HepG2 (cell line): Measurements from ENCODE around the gene STX4. TPM values are rescaled to one million over a fixed set of nuclear protein-coding genes. Genes with fewer than 3 reads are reported as not detected.

Source experiments
- ATAC-seq: fragments of 200-7000 bp; cut with Tn5 transposase; 3 replicates; pipeline ENCODE4 v1.9.1; 2020; ENCODE audit warnings: mild to moderate bottlenecking, moderate library complexity
- BruUV-seq: library from RNA; stranded (reverse); fragments of 400-500 nt; replicated peaks from 2 replicates; lab custom pipeline; 2021; lab: Mats Ljungman, UMichigan
- CTCF ChIA-PET: fragments of 300-600 bp; formaldehyde crosslinking; extraction: SDS; loops from one replicate; lab custom pipeline; 2021; ENCODE audit warnings: low total read pairs, inconsistent platforms, low intra/inter-chr PET ratio; lab: Yijun Ruan, JAX
- POLR2A ChIA-PET: fragments of 350-600 bp; sonication (Branson Sonifier 250); formaldehyde crosslinking; loops from one replicate; lab custom pipeline; 2020; ENCODE audit warnings: antibody characterized with exemption, inconsistent platforms; lab: Yijun Ruan, JAX
- DNase-seq: peaks from one replicate; pipeline ENCODE4 v3.0.0-alpha.2; 2015; ENCODE audit warnings: low spot score
- FAIRE-seq: peaks from 3 replicates; lab custom pipeline; 2011; peaks lifted over from hg19 to GRCh38; lab: Jason Lieb, UNC
- H2AFZ ChIP-seq: one replicate; pipeline ENCODE4 v1.6.1; 2011; ENCODE audit warnings: low read length, inconsistent platforms
- H3K27ac ChIP-seq: fragments of 300-600 bp; 3 replicates; pipeline ENCODE4 v1.8.0; 2011; ENCODE audit warnings: mixed run types, mild to moderate bottlenecking, mixed read lengths, low read length, inconsistent platforms; ENCODE audit not compliant: insufficient read depth; ENCODE audit errors: extremely low read length
- H3K27me3 ChIP-seq, 2 experiments: fragments of 200-600 bp in 1 of 2; 2 replicates in 1 of 2; 3 replicates in 1 of 2; pipeline versions ENCODE4 v1.6.0 to v1.8.0; 2011; ENCODE audit warnings: low read length in 2 of 2, mild to moderate bottlenecking in 2 of 2, moderate library complexity in 2 of 2, inconsistent platforms in 1 of 2; ENCODE audit not compliant: insufficient read depth in 2 of 2, control insufficient read depth in 1 of 2
- H3K36me3 ChIP-seq, 2 experiments: fragments of 200-600 bp in 1 of 2; replicated peaks in 1 of 2; 2 replicates in 1 of 2; 3 replicates in 1 of 2; pipeline versions ENCODE4 v1.5.1 to v1.8.0; 2011; ENCODE audit warnings: low read length in 2 of 2, inconsistent platforms in 1 of 2; ENCODE audit not compliant: insufficient read depth in 2 of 2, control insufficient read depth in 1 of 2
- H3K4me1 ChIP-seq: 2 replicates; pipeline ENCODE4 v1.5.1; 2012; ENCODE audit warnings: low read length, inconsistent platforms; ENCODE audit not compliant: insufficient read depth
- H3K4me2 ChIP-seq: 2 replicates; pipeline ENCODE4 v1.6.0; 2011; ENCODE audit warnings: low read depth, low read length, inconsistent platforms
- H3K4me3 ChIP-seq, 3 experiments: fragments of 200-600 bp in 1 of 3; sonication (generic), shearing (Covaris generic) in 1 of 3; replicated peaks in 1 of 3; 2 replicates each; pipeline ENCODE4 v1.5.1; 2011 to 2016; ENCODE audit warnings: low read length in 3 of 3, inconsistent platforms in 2 of 3, low read depth in 2 of 3, mild to moderate bottlenecking in 2 of 3, control low read depth in 1 of 3, mixed read lengths in 1 of 3; ENCODE audit not compliant: insufficient read depth in 1 of 3
- H3K79me2 ChIP-seq: one replicate; pipeline ENCODE4 v1.6.1; 2011; ENCODE audit warnings: low read length, inconsistent platforms; ENCODE audit not compliant: insufficient read depth
- H3K9ac ChIP-seq: 2 replicates; pipeline ENCODE4 v1.6.0; 2011; ENCODE audit warnings: mild to moderate bottlenecking, low read depth, low read length, inconsistent platforms; ENCODE audit not compliant: insufficient read depth
- H3K9me3 ChIP-seq: 2 replicates; pipeline ENCODE4 v1.5.1; 2012; ENCODE audit warnings: mild to moderate bottlenecking, low read length
- H4K20me1 ChIP-seq: 2 replicates; pipeline ENCODE4 v1.6.0; 2011; ENCODE audit warnings: inconsistent platforms, mild to moderate bottlenecking, low read length, moderate library complexity; ENCODE audit not compliant: insufficient read depth
- CREM ChIP-seq, 2 experiments: sonication (generic) in 1 of 2; formaldehyde crosslinking in 1 of 2; IDR thresholded peaks; 2 replicates each; pipeline versions ENCODE4 v1.4.0 to v1.6.1; 2016 to 2020; ENCODE audit warnings: antibody characterized with exemption in 1 of 2, mild to moderate bottlenecking in 1 of 2, missing genetic modification reagents in 1 of 2
- EP300 ChIP-seq, 3 experiments: sonication (generic) in 1 of 3; formaldehyde crosslinking in 1 of 3; IDR thresholded peaks; 2 replicates each; pipeline versions ENCODE4 v1.5.1 to v1.6.1; 2011 to 2020; ENCODE audit warnings: low read depth in 2 of 3, low read length in 2 of 3, borderline replicate concordance in 1 of 3, improper control_type of control experiment in 1 of 3, mild to moderate bottlenecking in 1 of 3, missing genetic modification reagents in 1 of 3, moderate library complexity in 1 of 3
- FOXO1 ChIP-seq: sonication (generic); formaldehyde crosslinking; IDR thresholded peaks from 2 replicates; pipeline ENCODE4 v1.4.0; 2020; ENCODE audit warnings: missing genetic modification reagents
- HNRNPK ChIP-seq: fragments of 200-400 bp; formaldehyde crosslinking; IDR thresholded peaks from 2 replicates; pipeline ENCODE4 v1.6.1; 2018; ENCODE audit warnings: low read length, low read depth, moderate library complexity, mild to moderate bottlenecking; ENCODE audit not compliant: poor library complexity, severe bottlenecking
- MTF1 ChIP-seq: sonication (generic); formaldehyde crosslinking; IDR thresholded peaks from 2 replicates; pipeline ENCODE4 v1.5.0; 2020; ENCODE audit warnings: missing genetic modification reagents
- RFXAP ChIP-seq: sonication (generic); formaldehyde crosslinking; IDR thresholded peaks from 2 replicates; pipeline ENCODE4 v1.4.0; 2020; ENCODE audit warnings: missing genetic modification reagents, borderline replicate concordance
- SALL1 ChIP-seq: sonication (generic); formaldehyde crosslinking; IDR thresholded peaks from 2 replicates; pipeline ENCODE4 v1.8.0; 2022; ENCODE audit warnings: mild to moderate bottlenecking, missing genetic modification reagents
- ZBTB1 ChIP-seq: sonication (generic); formaldehyde crosslinking; IDR thresholded peaks from 2 replicates; pipeline ENCODE4 v1.4.0; 2020; ENCODE audit warnings: missing genetic modification reagents, borderline replicate concordance
- ZNF629 ChIP-seq: sonication (generic); formaldehyde crosslinking; conservative IDR thresholded peaks from 2 replicates; pipeline ENCODE4 v1.5.0; 2020; ENCODE audit warnings: missing genetic modification reagents
- WGBS: methylation state at CpG from one replicate; pipeline ENCODE4 v1.1.6; 2017; ENCODE audit warnings: low lambda C conversion rate; 5-methylcytosine and 5-hydroxymethylcytosine counted together
- in situ Hi-C: cut with HindIII; loops from 2 replicates; pipeline ENCODE4 v1.10.0; 2017; ENCODE audit warnings: low pct_unique_long_range_greater_than_20kb; ENCODE audit not compliant: extremely low pct_ligation_motif_present
- intact Hi-C: fragments of 100-400 bp; cut with micrococcal nuclease; formaldehyde crosslinking; loops from one replicate; pipeline ENCODE4 v1.10.0; 2022; ENCODE audit not compliant: unreplicated experiment
- polyA plus RNA-seq, 8 experiments: library from polyadenylated mRNA; depleted of rRNA in 3 of 8; stranded (reverse) in 7 of 8; unstranded in 1 of 8; fragments of >200 nt; fragmentation: Illumina TruSeq in 4 of 8; extraction: Trizol in 4 of 8; gene quantifications; 2 replicates each; pipeline versions ENCODE4 v1.2.1 to v1.2.3, GENCODE V29; 2011 to 2016; ENCODE audit warnings: low read depth in 4 of 8, missing spikeins in 1 of 8, mixed read lengths in 1 of 8; ENCODE audit not compliant: insufficient read depth in 1 of 8
- total RNA-seq, 5 experiments: library from RNA; depleted of rRNA; stranded (reverse); fragments of >200 nt; fragmentation: Illumina TruSeq; extraction: Trizol; gene quantifications; 2 replicates each; pipeline ENCODE4 v1.2.3, GENCODE V29; 2016; ENCODE audit warnings: low read depth in 1 of 5
- TF ChIP-seq, protein P1 (sequence below): sonication (generic); formaldehyde crosslinking; IDR thresholded peaks from 2 replicates; pipeline ENCODE4 v1.4.0; 2020; ENCODE audit warnings: mild to moderate bottlenecking, missing genetic modification reagents, borderline replicate concordance
- TF ChIP-seq, protein P2 (sequence below): sonication (generic); formaldehyde crosslinking; conservative IDR thresholded peaks from 2 replicates; pipeline ENCODE4 v1.8.0; 2022; ENCODE audit warnings: low read depth, missing genetic modification reagents

The STX4 gene
- total and polyA plus RNA-seq, 2 of the 13 experiments (the other 11 are each of a cell fraction or from before 2014, with no cell fraction given) = 29.2 to 34.6 TPM

DNA sequence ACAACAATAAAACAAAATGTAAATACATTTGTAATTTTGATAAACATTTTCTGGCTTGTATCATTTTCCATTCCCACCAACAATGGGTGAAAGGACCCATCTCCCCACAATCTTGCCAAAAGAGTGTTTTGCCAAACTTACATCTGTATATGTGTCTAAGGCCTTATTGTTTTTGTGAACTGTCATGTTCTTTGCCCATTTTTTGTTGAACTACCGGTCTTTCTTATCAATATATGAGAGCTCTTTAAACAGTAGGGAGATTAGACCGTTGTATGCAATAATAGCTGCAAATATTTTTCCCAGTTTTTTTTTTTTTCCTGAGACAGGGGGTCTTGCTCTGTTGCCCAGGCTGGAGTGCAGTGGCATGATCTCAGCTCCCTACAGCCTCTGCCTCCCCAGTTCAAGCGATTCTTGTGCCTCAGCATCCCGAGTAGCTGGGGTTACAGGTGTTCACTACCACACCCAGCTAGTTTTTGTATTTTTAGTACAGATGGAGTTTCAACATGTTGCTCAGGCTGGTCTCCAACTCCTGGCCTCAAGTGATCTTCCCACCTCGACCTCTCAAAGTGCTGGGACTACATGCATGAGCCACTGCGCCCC is 9.6 kb upstream of the STX4 start (continued):
- TF ChIP-seq, protein P1, sequence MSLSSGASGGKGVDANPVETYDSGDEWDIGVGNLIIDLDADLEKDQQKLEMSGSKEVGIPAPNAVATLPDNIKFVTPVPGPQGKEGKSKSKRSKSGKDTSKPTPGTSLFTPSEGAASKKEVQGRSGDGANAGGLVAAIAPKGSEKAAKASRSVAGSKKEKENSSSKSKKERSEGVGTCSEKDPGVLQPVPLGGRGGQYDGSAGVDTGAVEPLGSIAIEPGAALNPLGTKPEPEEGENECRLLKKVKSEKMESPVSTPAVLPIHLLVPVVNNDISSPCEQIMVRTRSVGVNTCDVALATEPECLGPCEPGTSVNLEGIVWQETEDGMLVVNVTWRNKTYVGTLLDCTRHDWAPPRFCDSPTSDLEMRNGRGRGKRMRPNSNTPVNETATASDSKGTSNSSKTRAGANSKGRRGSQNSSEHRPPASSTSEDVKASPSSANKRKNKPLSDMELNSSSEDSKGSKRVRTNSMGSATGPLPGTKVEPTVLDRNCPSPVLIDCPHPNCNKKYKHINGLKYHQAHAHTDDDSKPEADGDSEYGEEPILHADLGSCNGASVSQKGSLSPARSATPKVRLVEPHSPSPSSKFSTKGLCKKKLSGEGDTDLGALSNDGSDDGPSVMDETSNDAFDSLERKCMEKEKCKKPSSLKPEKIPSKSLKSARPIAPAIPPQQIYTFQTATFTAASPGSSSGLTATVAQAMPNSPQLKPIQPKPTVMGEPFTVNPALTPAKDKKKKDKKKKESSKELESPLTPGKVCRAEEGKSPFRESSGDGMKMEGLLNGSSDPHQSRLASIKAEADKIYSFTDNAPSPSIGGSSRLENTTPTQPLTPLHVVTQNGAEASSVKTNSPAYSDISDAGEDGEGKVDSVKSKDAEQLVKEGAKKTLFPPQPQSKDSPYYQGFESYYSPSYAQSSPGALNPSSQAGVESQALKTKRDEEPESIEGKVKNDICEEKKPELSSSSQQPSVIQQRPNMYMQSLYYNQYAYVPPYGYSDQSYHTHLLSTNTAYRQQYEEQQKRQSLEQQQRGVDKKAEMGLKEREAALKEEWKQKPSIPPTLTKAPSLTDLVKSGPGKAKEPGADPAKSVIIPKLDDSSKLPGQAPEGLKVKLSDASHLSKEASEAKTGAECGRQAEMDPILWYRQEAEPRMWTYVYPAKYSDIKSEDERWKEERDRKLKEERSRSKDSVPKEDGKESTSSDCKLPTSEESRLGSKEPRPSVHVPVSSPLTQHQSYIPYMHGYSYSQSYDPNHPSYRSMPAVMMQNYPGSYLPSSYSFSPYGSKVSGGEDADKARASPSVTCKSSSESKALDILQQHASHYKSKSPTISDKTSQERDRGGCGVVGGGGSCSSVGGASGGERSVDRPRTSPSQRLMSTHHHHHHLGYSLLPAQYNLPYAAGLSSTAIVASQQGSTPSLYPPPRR (CRISPR knock-in tag) = peak; percentile 72; the same call in 1 of the 2 replicates
- peak; percentile 37; the same call in 1 of the 2 replicates for TF ChIP-seq CREM (IDR thresholded peaks at IDR 0.05)
- TF ChIP-seq CREM (CRISPR knock-in tag; IDR thresholded peaks at IDR 0.05) = no peak
- TF ChIP-seq FOXO1 (CRISPR knock-in tag) = peak; percentile 35; the same call in 1 of the 2 replicates
- no peak for TF ChIP-seq HNRNPK
- 0 out of 2 replicates have a peak, but pooled peaks have one; percentile 2 for TF ChIP-seq RFXAP (CRISPR knock-in tag)

DNA sequence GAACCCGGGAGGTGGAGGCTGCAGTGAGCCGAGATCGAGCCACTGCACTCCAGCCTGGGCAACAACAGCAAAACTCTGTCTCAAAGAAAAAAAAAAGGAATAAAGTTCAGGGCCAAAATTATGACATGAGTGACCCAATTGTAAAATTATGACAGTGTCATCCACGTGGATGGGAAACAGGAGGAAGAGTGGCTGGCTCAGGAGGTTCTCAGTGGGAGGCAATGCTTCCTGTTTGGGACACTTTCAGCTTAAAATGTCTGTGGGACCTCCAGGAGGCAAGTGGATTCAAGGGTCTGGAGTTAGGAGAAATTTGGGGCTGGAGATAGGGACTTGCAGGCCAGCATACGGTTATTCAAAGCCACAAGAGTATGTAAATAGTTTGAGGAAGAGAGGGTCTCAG is 8.0 kb upstream of the STX4 start:
- in situ Hi-C loops (no loop called here), intact Hi-C loops (loop anchor here (5.0 kb wide), 1 partner anchor 132 kb away; no protein-coding TSS in a partner anchor)
- Histone ChIP-seq H3K79me2 (no peaks in the 10 kb centered on the region), H3K27me3 (peaks cover 0 to 2% of the 10 kb centered on the region in 2 experiments; a peak in 1 of 5 replicates), H3K4me3 (peak overlapping the region in 2 of 3 experiments; percentile 24 to 48; a peak in 1 of 6 replicates), H3K36me3 (no peaks in the 10 kb centered on the region), H3K9ac (no peak overlapping the region; the same call in 1 of the 2 replicates), H3K9me3 (no peaks in the 10 kb centered on the region), H3K4me2 (peak overlapping the region; percentile 78), H2AFZ (no peak overlapping the region), H3K4me1 (peaks cover 57% of the 10 kb centered on the region), H3K27ac (peak overlapping the region; percentile 6), H4K20me1 (no peaks in the 10 kb centered on the region)
- 40% methylated on average over 5 of the region's 5 CpGs for WGBS
- POLR2A ChIA-PET = interaction anchor here (1.1 to 5.8 kb wide), 3 partner anchors 28 to 49 kb away, joined by 4 to 41 read pairs (median 5); partner anchors contain the start of genes HSD3B7, ZNF646 and ZNF668
- CTCF ChIA-PET = interaction anchor here (0.6 to 1.3 kb wide), 3 partner anchors 40 to 134 kb away, joined by 3 to 4 read pairs (median 3); partner anchors contain the start of gene HSD3B7
- no TSS peak for BruUV-seq
- ATAC-seq (no peak), DNase-seq (no peak), FAIRE-seq (no peak)
- TF ChIP-seq MTF1 (CRISPR knock-in tag) (no peak), ZBTB1 (CRISPR knock-in tag) (no peak), SALL1 (CRISPR knock-in tag) (0 out of 2 replicates have a peak, but pooled peaks have one; percentile 23), EP300 (IDR thresholded peaks at IDR 0.05; ENCODE audit: low read depth in 2 of 2, low read length in 2 of 2) (no peak), EP300 (CRISPR knock-in tag; IDR thresholded peaks at IDR 0.05; ENCODE audit: borderline replicate concordance) (no peak), ZNF629 (CRISPR knock-in tag) (no peak)
- TF ChIP-seq, protein P2, sequence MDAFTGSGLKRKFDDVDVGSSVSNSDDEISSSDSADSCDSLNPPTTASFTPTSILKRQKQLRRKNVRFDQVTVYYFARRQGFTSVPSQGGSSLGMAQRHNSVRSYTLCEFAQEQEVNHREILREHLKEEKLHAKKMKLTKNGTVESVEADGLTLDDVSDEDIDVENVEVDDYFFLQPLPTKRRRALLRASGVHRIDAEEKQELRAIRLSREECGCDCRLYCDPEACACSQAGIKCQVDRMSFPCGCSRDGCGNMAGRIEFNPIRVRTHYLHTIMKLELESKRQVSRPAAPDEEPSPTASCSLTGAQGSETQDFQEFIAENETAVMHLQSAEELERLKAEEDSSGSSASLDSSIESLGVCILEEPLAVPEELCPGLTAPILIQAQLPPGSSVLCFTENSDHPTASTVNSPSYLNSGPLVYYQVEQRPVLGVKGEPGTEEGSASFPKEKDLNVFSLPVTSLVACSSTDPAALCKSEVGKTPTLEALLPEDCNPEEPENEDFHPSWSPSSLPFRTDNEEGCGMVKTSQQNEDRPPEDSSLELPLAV (CRISPR knock-in tag) = no peak
